ENCODE results near the gene A3GALT2. TPM values are rescaled to one million over a fixed set of nuclear protein-coding genes. Genes with fewer than 3 reads are reported as not detected.

Gene A3GALT2
- total and polyA plus RNA-seq, 2 donors (not counting 1 experiment from before 2014, with no cell fraction given), result not detected

DNA sequence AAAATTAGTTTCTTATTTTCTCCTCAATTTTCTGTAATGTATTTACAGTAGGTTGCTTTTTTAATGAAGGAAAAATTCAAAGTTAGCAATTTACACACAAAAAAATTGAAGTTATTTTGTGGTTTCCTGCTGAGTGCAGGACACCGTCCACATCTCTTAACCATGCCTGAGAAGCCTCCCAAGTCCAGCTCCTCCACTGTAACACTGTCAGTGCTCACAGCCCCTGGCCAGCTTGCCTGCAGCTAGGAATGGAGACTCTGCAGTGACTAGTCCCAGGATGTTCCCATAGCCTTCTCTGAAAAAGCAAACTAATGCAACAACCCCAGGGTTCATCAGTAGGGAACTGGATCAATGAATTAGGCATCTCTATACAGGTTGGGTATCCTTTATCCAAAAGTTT is 3.5 kb downstream of the A3GALT2 start:
- no peaks in the 10 kb centered on the region for H3K4me1 ChIP-seq (ENCODE audit: control insufficient read depth in 2 of 2, insufficient read depth in 2 of 2, low read length in 2 of 2)
- H3K79me2 ChIP-seq (ENCODE audit: control insufficient read depth, insufficient read depth, low read length), result no peaks in the 10 kb centered on the region
- ATAC-seq (ENCODE audit: low read depth) (no peak), DNase-seq (no peak)
- H3K4me2 ChIP-seq (replicated peaks; ENCODE audit: low read depth, low read length, poor library complexity, severe bottlenecking), result no peak overlapping the region
- H3K27me3 ChIP-seq (replicated peaks in 1 of 4; ENCODE audit: control extremely low read depth in 1 of 4, control insufficient read depth in 3 of 4, insufficient read depth in 4 of 4, low read length in 3 of 4), result no peaks in the 10 kb centered on the region
- intact Hi-C loops (cut with micrococcal nuclease), result no loop called here
- WGBS (ENCODE audit: insufficient coverage), result 17% methylated on average over 1 of the region's 1 CpG
- H4K20me1 ChIP-seq (ENCODE audit: control insufficient read depth, insufficient read depth, low read length, poor library complexity, severe bottlenecking), result no peaks in the 10 kb centered on the region
- peaks cover 3% of the 10 kb centered on the region for H3K27me3 Mint-ChIP-seq
- no peaks in the 10 kb centered on the region for H3K4me1 Mint-ChIP-seq
- ChIA-PET CTCF (no interaction called here), POLR2A (no interaction called here)
- no peaks in the 10 kb centered on the region for H3K36me3 ChIP-seq (replicated peaks in 1 of 2; ENCODE audit: control extremely low read depth in 1 of 2, control insufficient read depth in 1 of 2, extremely low read depth in 1 of 2, insufficient read depth in 2 of 2, low read length in 1 of 2)
- H3K9me3 Mint-ChIP-seq (ENCODE audit: insufficient read depth), result no peaks in the 10 kb centered on the region
- H3K4me3 ChIP-seq (ENCODE audit: control extremely low read depth in 1 of 5, extremely low read depth in 1 of 5, insufficient read depth in 1 of 5, low read depth in 2 of 5, low read length in 4 of 5), result no peak overlapping the region
- no peak overlapping the region for H3K4me3 Mint-ChIP-seq
- H2AFZ ChIP-seq (ENCODE audit: insufficient read depth, low read depth, low read length, poor library complexity, severe bottlenecking), result no peak overlapping the region
- H3K9ac ChIP-seq (ENCODE audit: low read length), result no peak overlapping the region
- TF ChIP-seq EZH2 (IDR thresholded peaks at IDR 0.05; ENCODE audit: borderline replicate concordance, insufficient read depth, low read depth, low read length, poor library complexity, severe bottlenecking), result no peak
- TF ChIP-seq, protein P1, sequence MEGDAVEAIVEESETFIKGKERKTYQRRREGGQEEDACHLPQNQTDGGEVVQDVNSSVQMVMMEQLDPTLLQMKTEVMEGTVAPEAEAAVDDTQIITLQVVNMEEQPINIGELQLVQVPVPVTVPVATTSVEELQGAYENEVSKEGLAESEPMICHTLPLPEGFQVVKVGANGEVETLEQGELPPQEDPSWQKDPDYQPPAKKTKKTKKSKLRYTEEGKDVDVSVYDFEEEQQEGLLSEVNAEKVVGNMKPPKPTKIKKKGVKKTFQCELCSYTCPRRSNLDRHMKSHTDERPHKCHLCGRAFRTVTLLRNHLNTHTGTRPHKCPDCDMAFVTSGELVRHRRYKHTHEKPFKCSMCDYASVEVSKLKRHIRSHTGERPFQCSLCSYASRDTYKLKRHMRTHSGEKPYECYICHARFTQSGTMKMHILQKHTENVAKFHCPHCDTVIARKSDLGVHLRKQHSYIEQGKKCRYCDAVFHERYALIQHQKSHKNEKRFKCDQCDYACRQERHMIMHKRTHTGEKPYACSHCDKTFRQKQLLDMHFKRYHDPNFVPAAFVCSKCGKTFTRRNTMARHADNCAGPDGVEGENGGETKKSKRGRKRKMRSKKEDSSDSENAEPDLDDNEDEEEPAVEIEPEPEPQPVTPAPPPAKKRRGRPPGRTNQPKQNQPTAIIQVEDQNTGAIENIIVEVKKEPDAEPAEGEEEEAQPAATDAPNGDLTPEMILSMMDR (IDR thresholded peaks at IDR 0.05), result no peak
- no peak overlapping the region for H3K27ac ChIP-seq (ENCODE audit: low read length in 2 of 2)
- no peaks in the 10 kb centered on the region for H3K9me3 ChIP-seq (ENCODE audit: control extremely low read depth in 1 of 3, control insufficient read depth in 2 of 3, insufficient read depth in 1 of 3, low read length in 2 of 3)
- H3K27ac Mint-ChIP-seq, result no peak overlapping the region

DNA sequence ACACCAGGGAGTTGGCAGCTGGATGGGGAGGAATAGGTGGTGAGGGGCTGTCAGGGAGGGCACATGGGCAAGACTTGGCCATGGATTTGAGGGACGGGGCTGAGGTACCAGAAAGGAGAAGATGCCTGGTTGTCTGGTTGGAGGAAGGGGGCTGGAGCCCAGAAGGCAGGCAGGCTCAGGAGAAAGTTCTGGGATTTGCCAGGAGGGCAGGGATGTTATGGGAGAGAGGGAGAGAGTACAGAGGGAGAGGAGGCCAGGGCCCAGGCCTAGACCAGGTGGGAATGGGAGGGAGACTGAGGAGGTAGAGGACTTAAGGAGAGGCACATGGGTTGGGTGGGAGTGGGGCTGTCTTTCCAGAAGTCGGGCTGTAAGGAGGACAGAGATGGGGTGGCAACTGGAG is 4.3 kb downstream of the A3GALT2 start:
- H2AFZ ChIP-seq (ENCODE audit: insufficient read depth, low read depth, low read length, poor library complexity, severe bottlenecking), result no peak overlapping the region
- no peaks in the 10 kb centered on the region for H3K27me3 ChIP-seq (replicated peaks in 1 of 4; ENCODE audit: control extremely low read depth in 1 of 4, control insufficient read depth in 3 of 4, insufficient read depth in 4 of 4, low read length in 3 of 4)
- no peaks in the 10 kb centered on the region for H3K9me3 Mint-ChIP-seq (ENCODE audit: insufficient read depth)
- intact Hi-C loops (cut with micrococcal nuclease), result no loop called here
- no peak overlapping the region for H3K4me2 ChIP-seq (replicated peaks; ENCODE audit: low read depth, low read length, poor library complexity, severe bottlenecking)
- no peaks in the 10 kb centered on the region for H3K9me3 ChIP-seq (ENCODE audit: control extremely low read depth in 1 of 3, control insufficient read depth in 2 of 3, insufficient read depth in 1 of 3, low read length in 2 of 3)
- POLR2A ChIA-PET, result no interaction called here
- no peak overlapping the region for H3K27ac Mint-ChIP-seq
- CTCF ChIA-PET, result no interaction called here
- ATAC-seq (ENCODE audit: low read depth) (no peak), DNase-seq (no peak)
- 86% methylated on average over 2 of the region's 2 CpGs for WGBS (ENCODE audit: insufficient coverage)
- TF ChIP-seq, protein P1 (IDR thresholded peaks at IDR 0.05), result no peak
- no peak for TF ChIP-seq EZH2 (IDR thresholded peaks at IDR 0.05; ENCODE audit: borderline replicate concordance, insufficient read depth, low read depth, low read length, poor library complexity, severe bottlenecking)
- H3K4me1 Mint-ChIP-seq, result no peaks in the 10 kb centered on the region
- no peak overlapping the region for H3K4me3 Mint-ChIP-seq
- H3K9ac ChIP-seq (ENCODE audit: low read length), result no peak overlapping the region
- no peaks in the 10 kb centered on the region for H4K20me1 ChIP-seq (ENCODE audit: control insufficient read depth, insufficient read depth, low read length, poor library complexity, severe bottlenecking)
- H3K27me3 Mint-ChIP-seq, result peaks cover 6% of the 10 kb centered on the region
- H3K36me3 ChIP-seq (replicated peaks in 1 of 2; ENCODE audit: control extremely low read depth in 1 of 2, control insufficient read depth in 1 of 2, extremely low read depth in 1 of 2, insufficient read depth in 2 of 2, low read length in 1 of 2), result no peaks in the 10 kb centered on the region
- no peak overlapping the region for H3K27ac ChIP-seq (ENCODE audit: low read length in 2 of 2)
- no peak overlapping the region for H3K4me3 ChIP-seq (ENCODE audit: control extremely low read depth in 1 of 5, extremely low read depth in 1 of 5, insufficient read depth in 1 of 5, low read depth in 2 of 5, low read length in 4 of 5)
- H3K4me1 ChIP-seq (ENCODE audit: control insufficient read depth in 2 of 2, insufficient read depth in 2 of 2, low read length in 2 of 2), result no peaks in the 10 kb centered on the region
- H3K79me2 ChIP-seq (ENCODE audit: control insufficient read depth, insufficient read depth, low read length), result no peaks in the 10 kb centered on the region
